ENCODE results near the gene RAB11FIP3.
"Not testable (repeated sequence)": the region's sequence is repeated elsewhere in the genome, so short reads cannot be mapped to it uniquely, and the experiment has no call there.

The RAB11FIP3 gene

DNA sequence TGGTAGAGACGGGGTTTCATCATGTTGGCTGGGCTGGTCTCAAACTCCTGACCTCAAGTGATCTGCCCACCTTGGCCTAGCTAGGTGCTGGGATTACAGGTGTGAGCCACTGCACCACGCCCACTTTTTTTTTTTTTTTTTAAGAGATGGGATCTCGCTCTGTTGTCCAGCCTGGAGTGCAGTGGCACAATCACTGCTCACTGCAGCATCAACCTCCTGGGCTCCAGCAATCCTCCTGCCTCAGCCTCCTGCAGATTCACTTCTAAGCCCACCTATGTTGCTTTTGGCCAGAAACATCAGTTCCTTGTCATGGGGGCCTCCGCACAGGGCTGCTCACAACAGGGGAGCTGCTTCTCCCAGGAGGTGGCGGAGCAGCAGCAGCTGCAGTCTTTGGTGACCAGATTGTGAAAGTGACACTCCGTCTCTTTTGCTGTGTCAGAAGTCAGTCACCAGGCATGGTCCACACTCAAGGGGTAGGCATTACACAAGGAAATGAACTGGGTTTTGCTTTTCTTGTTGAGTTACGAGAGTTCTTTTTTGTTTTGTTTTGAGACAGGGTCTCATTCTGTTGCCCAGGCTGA lies 32.9 kb upstream of the RAB11FIP3 start:
- no peak for DNase-seq (ENCODE audit: low spot score)
- no peak for FAIRE-seq

DNA sequence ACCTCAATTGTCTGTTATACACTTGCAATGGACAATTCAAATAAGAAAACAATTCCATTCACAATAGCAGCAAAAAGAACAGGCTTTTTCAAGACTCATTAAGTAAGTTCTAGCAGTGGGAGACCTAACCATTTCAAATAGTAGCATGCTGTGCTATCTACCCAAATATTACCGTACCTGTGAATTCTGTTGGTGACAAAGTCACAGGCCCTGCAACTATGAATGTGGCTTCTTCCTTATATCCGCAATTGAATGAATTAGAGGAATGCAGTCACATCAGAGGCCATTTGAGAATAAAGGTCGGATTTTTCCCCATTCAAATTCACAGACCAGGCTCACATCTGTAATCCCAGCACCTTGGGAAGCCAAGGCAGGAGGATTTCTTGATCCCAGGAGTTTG lies 29.2 kb upstream of the RAB11FIP3 start:
- DNase-seq (ENCODE audit: low spot score) (no peak), FAIRE-seq (no peak)

DNA sequence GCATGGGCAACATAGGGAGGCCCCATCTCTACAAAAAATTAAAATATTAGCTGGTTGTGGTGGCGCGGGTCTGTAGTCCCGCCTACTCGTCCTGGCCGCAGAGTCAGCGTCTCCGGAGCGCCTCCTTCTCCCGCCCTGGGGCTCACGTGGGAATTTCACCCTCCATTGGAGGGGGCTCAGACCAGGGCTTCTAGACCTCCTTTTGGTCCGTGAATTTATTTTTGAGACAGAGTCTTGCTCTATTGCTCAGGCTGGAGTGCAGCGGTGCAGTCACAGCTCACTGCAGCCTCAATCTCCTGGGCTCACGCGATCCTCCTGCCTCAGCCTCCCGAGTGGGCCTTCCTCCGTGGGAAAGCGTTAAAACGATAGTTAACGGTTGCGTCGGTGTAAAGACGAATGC lies 28.8 kb upstream of the RAB11FIP3 start:
- FAIRE-seq (no peak), DNase-seq (ENCODE audit: low spot score) (peak; percentile 67)

DNA sequence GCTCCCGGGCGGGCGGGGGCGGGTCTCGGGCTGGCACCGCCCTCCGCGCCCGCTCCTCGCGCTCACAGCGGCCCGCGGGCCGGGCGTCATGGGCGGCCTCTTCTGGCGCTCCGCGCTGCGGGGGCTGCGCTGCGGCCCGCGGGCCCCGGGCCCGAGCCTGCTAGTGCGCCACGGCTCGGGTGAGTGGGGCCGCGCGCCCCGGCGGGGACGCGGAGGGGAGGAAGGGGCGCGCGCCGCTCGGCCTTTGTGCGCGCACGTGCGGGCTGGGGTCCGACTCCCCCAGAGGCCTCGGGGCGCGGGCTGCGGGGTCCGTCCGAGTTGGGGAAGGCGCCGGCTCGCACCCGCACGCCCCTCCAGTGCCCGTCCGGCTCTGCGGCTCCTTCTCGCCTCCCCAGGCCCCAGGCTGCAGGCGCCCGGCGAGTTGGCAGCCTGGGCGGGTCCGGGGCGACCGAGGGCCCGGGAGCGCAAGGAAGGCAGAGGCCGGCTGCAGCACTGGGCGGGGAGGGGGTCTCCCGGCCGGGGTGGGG lies 28.3 kb upstream of the RAB11FIP3 start, which contains the start of gene NME4:
Gene NME4 (plus strand): TSS at position 65 of the 527 bp plus-strand sequence. CDS start 24 bp downstream, at position 89.
- DNase-seq (ENCODE audit: low spot score) (peak; percentile 67), FAIRE-seq (no peak)

DNA sequence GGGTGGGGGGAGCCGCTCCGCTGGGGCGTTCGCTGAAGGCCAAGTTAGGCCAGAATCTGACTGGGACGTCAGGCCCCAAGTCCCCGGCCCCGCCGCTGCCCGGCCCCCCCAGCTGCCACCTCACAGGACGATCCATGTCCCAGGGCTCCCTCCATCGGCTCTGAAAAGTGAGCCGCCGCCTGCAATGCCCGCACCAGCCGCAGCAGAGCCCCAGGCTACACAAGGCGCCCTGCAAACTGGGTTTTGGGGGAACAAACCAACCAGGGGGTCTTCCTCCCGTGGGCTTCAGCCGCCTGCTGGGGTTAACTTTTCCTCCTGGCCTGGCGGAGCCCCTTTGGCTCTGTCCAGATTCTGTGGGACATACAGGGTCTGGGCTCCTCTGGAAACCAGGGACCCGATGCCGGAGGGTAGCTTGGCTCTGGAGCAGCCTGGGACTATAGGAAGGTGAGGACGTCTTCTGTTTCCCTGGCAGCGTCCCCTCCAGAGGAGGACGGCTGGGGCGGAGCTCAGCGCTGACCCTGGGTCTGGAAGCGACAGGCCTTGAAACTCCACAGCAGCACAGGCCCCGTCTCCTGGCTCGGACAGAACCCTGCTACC lies 27.6 kb upstream of the RAB11FIP3 start:
- peak; percentile 84 for DNase-seq (ENCODE audit: low spot score)
- FAIRE-seq: no peak

DNA sequence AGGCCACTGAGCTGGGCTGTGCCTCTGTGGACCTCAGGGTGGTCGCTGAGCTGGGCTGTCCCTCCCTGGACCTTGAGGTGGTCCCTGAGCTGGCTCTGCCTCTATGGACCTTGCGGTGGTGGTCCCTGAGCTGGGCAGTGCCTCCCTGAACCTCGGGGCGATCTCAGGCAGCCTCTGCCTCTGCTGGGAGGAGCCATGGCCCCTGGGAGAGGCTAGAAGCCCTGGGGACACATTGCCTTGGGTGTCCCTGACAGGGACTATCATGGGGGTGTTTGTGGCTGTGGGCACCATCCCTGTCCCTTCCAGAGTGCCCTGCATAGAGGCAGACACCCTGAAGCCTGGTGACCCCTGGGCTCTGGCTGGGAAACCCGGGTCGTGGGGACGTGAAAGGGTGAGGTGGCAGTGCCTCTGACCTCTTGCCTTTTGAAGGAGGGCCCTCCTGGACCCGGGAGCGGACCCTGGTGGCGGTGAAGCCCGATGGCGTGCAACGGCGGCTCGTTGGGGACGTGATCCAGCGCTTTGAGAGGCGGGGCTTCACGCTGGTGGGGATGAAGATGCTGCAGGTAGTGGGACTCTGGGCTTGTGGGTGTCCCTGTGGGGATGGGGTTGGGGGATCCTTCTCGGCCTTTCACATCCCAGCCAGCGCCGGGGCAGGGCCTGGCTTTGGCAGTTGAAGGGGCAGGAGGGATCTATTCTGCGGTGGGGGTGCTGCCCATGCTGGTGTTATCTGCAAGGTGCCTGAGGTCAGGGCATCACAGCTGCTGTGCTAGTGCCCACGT lies 26.7 kb upstream of the RAB11FIP3 start:
- FAIRE-seq (no peak), DNase-seq (ENCODE audit: low spot score) (no peak)

DNA sequence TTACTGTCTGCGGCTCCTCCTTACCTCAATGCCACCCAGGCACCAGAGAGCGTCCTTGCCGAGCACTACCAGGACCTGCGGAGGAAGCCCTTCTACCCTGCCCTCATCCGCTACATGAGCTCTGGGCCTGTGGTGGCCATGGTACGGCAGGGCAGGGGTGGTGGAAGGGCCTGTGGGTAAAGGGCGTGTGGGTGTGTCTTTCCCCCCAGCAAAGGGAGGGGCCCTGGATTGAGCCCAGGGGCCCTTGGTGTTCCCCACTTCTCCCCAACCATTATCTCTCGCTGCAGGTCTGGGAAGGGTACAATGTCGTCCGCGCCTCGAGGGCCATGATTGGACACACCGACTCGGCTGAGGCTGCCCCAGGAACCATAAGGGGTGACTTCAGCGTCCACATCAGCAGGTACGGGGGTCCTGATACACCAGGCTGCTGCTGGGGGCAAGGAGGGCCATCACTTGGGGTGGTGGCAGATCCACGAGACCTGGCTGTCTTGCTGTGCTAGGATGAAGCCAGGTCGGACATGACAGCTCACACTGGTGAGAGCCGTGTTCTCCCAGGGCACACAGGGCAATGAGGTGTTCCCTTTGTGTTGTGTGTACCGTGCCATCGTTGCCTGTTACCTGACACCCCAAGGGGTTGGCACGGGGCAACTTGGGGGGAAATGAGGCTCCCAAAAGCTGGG lies 26.0 kb upstream of the RAB11FIP3 start:
- FAIRE-seq (no peak), DNase-seq (ENCODE audit: low spot score) (no peak)

DNA sequence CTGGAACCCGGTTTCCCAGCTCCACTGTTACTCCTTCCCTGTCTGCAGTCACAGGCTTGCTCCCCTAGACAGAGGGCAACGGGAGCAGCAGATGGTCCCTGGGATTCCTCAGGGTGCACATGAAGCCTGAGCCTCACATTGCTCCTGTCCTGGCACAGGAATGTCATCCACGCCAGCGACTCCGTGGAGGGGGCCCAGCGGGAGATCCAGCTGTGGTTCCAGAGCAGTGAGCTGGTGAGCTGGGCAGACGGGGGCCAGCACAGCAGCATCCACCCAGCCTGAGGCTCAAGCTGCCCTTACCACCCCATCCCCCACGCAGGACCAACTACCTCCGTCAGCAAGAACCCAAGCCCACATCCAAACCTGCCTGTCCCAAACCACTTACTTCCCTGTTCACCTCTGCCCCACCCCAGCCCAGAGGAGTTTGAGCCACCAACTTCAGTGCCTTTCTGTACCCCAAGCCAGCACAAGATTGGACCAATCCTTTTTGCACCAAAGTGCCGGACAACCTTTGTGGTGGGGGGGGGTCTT lies 25.3 kb upstream of the RAB11FIP3 start:
- no peak for FAIRE-seq
- no peak for DNase-seq (ENCODE audit: low spot score)

DNA sequence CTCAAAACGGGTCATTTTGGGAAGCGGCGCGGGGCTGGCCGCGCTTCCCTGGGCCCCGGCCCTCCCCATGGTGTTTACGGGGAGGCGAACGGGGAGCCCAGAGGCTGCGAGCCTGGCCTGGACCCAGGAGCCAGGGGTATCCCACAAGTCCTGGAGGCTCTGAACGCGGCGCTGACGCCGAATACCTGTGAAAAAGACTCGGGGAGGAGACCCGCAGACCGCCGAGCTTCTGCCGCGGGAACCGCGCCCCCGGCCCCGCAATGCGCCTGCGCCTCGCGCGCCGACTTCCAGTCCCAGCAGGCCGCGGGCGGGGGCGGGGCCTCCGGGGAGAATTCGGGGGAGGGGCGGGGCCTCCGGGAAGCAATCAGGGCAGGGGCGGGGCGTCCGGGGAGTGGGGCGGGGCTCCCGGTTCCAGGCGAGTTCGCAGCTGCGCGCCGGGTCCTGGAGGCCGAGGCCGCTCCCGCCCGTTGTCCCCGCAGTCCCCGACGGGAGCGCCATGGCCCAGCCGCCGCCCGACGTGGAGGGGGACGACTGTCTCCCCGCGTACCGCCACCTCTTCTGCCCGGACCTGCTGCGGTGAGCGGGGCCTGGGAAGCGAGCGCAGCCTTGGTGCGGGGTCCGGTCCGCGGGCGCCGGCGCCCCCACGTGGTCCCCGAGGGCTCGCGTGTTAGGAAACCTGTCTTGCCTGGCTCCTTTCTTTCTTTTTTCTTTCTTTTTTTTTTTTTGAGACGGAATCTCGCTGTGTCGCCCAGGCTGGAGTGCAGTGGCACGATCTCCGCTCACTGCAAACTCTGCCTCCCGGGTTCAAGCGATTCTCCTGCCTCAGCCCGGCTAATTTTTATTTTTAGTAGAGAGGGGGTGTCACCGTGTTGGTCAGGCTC lies 23.7 kb upstream of the RAB11FIP3 start, which contains the start of gene DECR2:
Gene DECR2 (plus strand): TSS at position 418 of the 881 bp plus-strand sequence. CDS start 79 bp downstream, at position 497.
- FAIRE-seq (no peak), DNase-seq (ENCODE audit: low spot score) (peak; percentile 95)

DNA sequence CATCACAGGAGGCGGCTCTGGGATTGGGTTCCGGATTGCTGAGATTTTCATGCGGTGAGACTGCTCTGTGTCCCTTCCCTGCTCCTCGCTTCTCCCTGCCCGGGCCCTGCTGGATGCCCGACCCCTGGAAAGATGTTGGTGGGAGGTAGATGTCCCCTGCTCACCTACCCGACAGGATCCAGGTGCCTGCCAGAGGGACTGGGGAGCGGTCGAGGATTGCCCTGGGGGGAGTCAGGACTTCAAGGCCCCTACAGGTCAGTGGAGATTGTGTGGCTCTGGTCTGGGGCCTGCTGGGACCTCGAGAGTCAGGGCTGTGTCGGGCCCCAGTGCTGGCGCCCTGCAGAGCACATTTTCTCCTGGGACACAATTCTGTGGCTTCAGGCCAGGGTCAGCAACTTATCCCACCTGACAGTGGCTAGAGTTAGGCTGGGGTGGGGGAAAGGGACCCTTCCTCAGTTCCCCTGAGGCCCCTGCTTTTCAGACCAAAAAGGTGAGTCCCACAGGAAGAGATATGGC lies 20.4 kb upstream of the RAB11FIP3 start:
- DNase-seq (ENCODE audit: low spot score) (no peak), FAIRE-seq (no peak)

DNA sequence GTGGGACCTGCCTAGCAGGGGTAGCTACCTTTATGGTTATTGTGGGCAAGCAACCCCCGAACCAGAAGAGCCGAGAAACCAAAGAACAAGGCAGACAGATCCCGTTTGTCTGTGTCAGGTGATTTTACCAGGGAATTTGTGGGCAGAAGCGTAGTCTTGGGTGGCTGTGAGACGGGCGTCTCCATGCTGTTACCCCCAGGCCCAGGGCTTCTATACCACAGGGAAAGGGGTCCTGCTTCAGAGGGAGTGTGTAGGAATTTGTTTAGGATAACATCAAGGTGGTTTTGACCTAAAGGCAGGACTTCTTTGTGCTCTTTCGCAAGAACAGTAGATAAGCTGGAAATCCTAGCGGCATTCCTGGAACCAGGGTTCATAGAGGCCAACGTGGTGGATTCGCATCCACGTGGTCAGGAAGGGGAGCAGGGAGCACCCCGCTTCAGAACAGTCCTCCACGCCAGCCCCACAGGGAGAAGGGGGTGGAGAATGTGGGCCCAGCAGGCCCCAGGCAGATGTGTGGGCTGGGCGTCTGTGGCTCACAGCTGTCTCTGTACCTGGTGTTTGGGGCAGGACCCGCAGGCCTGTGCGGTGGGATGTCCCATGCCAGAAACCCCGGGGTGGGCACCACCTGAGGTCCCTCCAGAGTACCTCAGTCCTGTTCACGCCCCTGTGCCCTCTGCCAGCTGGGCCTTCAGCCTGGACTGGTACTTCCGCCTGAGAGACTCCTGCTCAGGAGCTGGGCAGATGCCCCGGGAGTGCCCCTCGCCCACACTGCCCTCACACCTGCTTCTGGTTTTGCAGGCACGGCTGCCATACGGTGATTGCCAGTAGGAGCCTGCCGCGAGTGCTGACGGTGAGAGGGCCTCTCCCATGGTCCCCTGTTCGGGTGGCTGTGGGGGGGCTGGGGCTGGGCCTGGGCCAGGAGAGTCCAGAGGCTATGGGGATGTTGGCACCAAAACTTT lies 19.6 kb upstream of the RAB11FIP3 start:
- no peak for FAIRE-seq
- no peak for DNase-seq (ENCODE audit: low spot score)

DNA sequence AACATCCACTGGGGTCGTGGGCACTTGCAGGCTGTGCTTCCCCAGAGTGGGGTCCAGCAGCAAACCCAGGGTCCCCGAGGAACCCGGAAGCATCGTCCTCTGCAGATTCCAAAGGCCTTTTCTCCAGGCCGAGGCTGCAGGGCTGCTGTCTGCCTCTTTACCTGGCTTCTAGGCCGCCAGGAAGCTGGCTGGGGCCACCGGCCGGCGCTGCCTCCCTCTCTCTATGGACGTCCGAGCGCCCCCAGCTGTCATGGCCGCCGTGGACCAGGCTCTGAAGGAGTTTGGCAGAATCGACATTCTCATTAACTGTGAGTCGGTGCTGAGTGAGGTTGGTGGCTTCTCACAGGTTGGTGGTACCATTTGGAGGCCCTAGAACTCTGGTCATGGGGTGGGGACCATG lies 18.2 kb upstream of the RAB11FIP3 start:
- no peak for DNase-seq (ENCODE audit: low spot score)
- FAIRE-seq: no peak

DNA sequence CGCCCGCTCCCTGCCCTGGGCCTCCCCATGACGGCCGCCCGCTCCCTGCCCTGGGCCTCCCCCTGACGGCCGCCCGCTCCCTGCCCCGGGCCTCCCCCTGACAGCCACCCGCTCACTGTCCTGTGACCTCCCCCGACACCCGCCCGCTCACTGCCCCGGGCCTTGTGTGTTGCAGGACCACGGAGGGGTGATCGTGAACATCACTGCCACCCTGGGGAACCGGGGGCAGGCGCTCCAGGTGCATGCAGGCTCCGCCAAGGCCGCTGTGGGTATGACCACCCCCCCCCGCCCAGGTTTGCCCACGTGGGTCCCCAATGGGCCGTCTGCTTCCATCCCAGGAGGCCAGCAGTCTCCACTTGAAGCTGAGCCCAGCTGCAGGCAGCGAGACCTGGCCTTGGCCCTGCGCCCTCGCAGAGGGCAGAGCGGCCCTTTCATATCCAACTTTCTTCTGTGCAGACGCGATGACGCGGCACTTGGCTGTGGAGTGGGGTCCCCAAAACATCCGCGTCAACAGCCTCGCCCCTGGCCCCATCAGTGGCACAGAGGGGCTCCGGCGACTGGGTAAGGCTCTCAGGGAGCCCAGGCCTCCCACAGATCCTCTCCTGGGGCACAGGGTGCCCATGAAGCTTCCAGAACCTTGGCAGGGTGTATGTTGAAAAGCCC lies 14.8 kb upstream of the RAB11FIP3 start:
- DNase-seq (ENCODE audit: low spot score) (no peak), FAIRE-seq (no peak)

DNA sequence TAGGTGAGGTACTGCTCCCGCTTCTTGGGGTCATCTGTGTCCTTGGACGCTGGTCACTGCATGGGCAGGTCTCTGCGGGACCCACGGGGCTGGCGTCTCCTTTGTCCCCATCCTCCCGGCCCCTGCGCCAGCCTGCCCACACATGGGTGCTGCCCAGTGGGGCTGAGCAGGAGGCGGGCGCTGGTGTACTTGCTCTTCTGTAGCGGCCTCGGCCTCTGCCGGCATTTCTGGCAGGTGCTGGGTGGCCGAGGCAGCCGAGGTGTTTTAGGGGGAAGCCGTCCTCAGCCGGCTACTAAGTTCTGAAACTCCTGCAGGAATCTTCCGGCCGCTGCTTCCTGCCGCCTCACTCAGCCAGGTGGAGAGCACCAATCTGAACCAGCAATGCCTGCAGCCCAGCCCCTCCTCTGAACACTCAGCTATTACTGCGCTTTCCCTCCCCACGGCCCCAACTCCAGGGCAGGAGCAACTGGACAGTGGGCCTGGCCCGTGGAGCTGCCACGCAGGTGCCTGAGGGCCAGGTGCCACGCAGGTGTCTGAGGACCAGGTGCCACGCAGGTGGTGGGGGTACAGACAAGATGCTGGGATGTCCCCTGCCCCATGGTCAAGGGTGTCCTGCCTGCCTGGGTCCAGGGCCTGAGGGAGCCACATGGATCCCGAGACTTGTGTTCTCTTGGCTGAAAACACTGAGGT lies 13.7 kb upstream of the RAB11FIP3 start:
- no peak for FAIRE-seq
- DNase-seq (ENCODE audit: low spot score): no peak

DNA sequence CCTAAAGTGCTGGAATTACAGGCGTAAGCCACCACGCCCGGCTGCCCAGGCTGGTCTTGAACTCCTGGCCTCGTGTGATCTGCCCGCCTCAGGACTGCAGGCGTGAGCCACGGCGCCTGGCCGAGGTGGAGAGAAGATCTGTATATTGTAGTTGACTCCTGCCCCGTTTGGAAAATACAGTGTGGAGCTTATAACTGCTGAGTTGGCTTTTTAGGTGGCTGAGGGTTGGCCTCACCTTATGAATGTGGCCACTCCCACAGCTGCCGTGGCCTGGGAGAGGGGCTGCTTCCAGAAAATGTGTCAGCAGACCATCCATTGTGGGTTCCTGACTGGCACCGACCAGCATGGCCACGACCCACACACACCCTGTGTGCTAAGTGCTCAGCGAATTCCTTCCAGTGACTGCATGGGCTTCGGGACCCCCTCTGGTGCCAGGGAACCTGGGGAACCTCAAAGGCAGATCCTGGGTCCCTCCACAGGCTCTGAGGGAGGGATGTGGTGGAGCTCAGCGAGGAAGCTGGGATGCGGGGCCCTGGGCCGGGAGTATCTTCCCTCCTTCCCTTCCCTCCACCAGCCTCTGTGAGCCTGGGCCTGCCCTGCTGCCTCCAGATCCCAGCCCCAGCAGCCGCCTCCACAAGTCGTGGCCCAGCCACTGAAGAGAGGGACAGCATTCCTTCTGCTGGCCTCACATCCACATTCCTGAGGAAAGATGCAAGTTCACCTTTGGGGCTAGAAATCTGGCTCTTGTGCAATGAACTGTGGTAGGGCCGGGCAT lies 10.9 kb upstream of the RAB11FIP3 start:
- DNase-seq (ENCODE audit: low spot score) (no peak), FAIRE-seq (no peak)

DNA sequence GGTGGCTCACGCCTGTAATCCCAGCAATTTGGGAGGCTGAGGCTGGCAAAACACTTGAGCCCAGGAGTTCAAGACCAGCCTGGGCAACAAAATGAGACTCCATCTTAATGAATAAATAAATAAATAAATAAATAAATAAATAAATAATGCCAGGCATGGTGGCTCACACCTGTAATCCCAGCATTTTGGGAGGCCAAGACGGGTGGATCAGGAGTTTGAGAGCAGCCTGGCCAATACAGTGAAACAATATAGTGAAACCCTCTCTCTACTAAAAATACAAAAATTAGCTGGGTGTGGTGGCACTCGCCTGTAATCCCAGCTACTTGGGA lies 10.3 kb upstream of the RAB11FIP3 start:
- FAIRE-seq; DNase-seq (ENCODE audit: low spot score): not testable (repeated sequence)

DNA sequence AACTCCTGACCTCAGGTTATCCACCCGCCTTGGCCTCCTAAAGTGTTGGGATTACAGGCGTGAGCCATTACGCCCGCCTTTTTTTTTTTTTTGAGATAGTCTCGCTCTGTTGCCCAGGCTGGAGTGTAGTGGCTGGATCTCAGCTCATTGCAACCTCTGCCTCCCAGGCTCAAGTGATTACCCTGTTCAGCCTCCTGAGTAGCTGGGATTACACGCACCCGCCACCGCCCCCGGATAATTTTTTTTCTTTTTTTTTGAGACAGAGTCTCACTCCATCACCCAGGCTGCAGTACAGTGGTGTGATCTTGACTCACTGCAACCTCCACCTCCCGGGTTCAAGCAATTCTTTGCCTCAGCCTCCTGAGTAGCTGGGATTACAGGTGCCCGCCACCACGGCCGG lies 3.3 kb upstream of the RAB11FIP3 start:
- FAIRE-seq; DNase-seq (ENCODE audit: low spot score): not testable (repeated sequence)
